GM18502 (cell line): ENCODE measurements around the gene POLR1A.
"Not testable (repeated sequence)": the region's sequence is repeated elsewhere in the genome, so short reads cannot be mapped to it uniquely, and the experiment has no call there.

Source experiments
- ATAC-seq: cut with Tn5 transposase; IDR thresholded peaks from one replicate; pipeline ENCODE4 v1.9.1; 2021; ENCODE audit warnings: mild to moderate bottlenecking; ENCODE audit not compliant: unreplicated experiment, poor library complexity

POLR1A gene

DNA sequence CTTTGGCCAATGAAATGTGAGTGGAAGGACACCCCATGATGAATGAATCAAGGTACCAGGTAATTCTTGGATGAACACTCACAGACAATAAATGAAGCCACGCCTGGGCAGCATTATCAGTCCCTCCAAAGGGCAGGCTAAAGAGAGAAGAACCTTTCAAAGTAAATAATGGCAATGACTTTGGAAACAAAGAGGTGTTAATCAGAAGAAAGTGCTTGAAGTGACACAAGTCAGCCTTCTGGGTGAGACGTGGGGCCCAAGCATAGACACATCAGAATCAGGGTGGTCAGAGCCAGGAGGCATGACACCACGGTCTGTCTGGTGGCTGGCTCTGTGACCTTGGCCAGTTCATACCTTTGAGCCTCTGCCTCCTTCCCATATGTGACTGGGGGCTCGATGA, 103.3 kb downstream of the POLR1A start:
- no peak for ATAC-seq

DNA sequence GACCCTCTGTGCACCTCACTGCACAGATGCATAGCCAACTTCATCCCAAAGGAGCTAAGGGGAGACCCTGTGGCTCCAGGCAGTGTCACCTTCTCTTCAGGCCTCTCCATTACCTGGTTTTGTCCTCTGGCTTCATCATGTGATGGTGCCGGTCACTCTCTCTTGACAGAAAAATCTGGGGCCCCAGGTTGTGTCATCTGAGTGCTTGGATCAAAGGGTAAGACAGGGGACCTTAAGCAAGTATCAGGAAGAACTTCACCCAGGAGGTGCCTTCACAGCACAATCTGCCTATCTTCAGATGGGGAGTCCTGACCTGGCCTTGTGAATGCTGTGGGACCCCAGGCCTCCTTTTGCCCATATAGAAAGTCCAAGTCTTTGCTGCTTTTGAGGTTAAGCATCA, 104.4 kb downstream of the POLR1A start:
- no peak for ATAC-seq

DNA sequence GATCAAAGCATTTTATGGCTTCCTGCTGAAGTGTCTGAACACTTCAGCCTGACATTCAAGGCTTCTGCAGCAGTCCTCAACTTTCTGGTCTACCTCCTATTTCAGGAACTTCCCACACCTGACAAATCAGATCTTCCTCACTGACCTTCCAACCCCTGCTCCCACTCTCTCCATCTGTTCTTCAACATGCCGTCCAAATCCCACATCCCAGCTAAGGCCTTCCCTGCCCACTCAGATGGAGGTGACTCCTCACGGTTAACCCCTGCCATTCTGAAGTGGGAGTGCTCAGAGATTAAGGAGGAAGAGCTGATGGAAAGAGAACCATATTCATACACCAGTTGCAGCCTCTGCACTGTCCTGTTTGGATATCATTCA, 104.8 kb downstream of the POLR1A start:
- ATAC-seq, result no peak

DNA sequence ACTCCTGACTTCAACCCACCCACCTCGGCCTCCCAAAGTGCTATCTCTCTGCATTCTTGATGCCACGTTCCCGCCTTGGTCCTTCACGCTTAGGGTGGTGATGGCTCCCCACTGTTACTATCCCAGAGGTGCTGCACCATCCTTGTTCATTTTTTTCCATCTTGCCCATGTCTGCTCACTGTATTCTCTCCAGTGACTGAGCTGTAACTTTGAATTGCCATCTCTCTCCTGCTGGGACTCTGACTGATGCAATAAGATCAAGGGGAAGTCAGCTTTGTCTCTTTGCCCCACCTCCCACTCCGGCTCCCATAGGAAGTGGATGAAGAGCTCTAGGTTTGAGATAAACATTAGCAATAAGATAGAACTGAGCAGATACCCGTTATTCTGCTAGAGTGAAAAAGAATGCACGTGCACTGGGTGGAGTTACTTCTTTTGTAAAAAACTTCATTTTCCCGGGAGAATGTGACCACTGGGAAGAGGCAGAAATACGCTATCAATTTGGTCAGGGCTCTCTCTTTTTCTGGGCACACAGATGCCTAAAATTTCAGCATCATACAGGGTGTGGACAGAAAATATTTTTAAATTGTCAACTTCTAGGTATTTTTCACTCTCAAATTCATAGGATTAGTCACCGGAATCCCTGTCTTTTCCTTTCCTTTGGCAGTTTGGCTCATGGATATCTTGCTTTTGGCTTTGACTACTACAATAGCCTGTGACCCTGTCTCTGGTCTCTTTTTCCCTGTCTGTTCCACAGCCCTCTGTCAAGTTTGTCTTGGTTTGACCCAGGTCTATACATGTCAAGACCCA, 105.4 kb downstream of the POLR1A start:
- no peak for ATAC-seq

DNA sequence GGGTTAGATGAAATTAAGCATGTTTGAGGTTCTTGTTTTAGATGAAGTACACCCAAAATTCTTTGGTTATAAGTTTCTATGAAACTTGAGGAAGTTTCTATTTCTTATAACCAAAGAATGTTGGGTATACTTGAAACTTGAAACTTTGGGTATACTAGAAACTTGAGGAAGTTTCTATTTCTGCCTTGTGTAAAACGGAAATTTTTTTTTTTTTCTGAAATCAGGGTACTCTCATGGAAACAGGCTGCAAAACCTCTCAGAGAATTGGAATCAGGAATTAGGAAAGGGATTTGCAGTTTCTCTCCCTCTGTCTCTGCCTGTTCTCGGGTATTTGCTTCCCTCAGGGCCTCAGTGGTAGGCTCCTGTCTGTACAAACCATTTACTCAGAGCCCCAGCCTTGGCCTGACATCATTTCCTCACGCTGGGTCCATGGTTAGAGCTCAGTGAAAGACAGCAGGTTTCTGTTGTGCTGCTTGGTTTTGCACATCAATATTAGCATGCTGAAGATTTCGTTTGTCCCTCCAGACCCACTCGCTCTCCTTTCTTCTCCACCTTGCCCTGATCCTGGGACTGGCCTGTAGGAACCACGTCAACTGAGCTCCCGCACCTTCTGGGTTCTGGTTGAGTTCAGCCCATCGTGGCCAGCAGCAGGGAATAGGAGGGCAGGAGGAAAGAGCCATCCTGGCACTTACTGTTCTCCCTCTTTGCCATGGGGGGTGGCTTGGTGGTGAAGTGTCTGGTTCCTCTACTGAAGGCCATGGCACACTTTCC, 106.4 kb downstream of the POLR1A start:
- ATAC-seq, result peak; percentile 86

DNA sequence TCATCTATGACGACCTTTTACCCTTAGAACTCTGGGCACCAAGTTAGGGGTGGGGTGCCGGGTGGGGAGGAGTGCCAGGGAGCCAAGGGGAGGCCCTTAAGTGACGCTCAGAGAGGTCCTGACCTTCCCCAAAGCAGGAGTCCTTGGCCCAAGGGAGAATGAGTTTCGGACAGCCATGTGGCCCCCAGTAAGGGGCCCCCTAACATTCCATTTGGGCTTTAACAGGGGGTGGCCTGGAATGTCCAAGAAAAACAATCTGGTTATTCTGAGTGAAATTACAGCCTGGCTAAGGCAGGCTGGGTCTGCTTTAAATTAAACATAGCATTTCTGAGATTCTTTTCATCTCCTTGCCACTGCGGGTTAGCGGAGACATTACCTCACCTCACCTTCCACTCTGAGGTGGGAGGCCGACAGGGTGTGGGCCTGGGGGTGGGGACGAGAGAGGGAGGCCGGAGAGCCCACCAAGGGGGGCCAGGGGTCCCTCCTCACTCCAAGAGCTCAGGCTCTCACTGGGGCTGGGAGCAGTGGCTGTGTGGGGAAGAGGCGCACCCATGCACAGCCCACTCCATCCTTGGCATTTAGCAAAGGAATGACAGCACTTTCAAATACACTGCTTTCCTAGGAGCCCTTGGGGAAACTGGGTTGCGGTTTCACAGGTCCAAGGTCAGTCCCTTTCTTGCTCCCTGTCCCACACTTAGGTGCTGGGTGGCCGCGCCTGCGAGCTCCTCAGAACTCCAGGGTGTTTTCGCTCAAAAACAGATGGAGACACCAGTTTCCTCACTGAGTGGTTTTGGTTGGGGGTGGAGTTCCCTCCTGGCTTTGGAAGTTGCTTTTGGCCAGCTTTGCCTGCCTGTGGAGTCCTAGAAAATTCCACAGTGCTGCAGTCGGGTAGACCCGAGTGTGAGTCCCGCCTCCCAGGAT, 107.4 kb downstream of the POLR1A start:
- no peak for ATAC-seq

DNA sequence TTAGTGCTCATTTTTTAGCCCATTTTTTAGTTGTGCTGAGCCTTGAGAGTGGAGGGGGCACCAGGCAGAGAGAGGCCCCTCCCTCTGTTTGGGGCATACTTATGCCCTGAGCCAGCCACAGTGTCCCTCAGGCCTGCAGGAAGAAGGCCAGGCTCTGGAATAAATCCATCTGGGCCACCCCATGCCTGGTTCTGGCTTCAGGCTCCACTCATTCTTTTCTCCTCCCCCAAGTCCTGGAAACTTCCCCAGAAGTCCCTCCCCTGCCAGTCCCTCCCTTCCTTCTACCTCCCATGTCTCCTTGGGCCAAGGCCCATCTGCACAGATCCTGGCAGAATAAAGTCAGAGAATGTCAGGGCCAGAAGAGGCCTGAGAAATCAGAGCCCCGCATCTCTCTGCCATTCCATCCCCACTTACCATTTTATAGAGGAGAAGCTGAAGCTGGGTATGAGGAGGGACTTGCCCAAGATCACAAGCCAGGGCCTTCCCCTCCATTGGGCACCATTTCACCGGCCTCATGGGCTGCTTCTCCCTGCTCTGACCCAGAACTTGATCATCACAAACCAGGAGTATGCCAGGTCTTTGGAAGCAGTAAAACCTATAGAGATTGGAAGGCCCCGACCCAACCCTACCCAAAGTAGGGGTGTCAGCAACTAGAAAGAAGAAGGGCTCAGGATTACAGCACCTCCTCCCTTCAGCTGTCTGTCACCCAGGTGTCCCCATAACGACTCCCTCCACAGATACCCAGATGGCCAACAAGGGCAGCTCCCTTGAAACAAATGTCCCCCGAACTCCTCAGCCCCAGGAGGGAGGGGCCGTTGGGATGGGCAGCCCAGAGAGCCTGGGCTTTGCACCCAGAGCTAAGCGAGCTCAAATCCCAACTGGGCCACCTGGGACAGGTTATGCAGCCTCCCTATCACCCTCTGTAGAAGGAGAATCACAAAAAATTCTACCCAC, 108.4 kb downstream of the POLR1A start:
- ATAC-seq, result no peak

DNA sequence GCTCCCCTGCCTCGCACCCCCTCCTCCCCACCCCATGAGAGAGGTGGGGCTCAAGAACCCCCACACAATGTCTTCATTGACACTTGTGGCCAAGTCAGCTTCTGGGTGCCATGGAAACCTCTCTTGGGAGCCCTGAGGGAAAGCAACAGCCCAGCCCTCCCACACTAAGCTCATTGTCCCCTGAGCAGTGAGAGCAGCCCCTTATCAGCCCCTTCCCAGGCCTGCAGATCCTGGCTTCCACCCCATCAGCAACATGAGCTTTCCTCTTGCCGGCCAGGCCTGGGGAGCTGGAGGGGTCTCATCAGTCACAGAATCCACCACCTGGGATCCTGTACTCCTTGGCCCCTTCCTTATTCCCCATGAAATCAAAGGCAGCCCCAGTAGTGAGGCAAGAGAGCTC, 109.1 kb downstream of the POLR1A start:
- ATAC-seq, result no peak

DNA sequence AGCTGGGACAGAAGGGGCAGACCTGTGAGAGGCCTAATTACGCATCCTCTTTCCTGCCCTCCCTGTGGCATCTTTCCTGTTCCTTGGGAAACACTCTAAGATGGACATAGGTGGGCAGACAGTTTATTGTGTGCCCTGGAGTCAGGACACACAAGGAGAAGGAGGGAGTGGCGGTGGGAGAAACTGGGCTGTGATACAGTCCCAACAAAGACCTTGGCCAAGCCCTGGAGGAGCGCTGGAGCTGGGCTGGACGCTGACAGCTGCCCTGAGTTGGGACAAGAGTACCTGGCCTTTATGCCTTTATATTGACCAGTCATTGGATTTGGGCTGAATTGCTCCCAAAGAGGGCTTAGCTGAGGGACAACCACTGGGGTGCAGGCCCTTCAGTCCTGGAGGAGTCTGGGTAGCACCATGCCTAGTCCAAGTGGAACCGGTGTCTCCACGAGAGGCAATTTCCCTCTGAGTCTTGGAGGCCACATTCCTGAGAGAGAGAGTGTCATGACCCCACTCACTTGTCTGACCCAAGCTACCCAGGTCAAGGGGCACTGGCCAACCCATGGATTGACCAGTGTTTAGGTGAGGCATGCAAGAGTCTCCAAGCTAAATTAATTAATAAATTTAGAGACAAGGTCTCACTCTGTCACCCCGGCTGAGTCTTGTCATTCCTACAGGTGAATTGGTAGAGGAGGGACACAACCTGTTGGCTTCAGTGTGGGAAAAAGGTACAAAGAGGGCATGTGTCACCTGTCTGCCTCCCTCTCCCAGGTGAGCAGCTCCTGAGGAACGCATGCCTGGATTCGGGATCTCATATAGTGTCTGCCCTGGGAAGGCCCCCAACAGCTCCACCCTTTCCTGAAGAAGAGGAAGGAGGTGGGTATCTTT, 109.8 kb downstream of the POLR1A start:
- no peak for ATAC-seq

DNA sequence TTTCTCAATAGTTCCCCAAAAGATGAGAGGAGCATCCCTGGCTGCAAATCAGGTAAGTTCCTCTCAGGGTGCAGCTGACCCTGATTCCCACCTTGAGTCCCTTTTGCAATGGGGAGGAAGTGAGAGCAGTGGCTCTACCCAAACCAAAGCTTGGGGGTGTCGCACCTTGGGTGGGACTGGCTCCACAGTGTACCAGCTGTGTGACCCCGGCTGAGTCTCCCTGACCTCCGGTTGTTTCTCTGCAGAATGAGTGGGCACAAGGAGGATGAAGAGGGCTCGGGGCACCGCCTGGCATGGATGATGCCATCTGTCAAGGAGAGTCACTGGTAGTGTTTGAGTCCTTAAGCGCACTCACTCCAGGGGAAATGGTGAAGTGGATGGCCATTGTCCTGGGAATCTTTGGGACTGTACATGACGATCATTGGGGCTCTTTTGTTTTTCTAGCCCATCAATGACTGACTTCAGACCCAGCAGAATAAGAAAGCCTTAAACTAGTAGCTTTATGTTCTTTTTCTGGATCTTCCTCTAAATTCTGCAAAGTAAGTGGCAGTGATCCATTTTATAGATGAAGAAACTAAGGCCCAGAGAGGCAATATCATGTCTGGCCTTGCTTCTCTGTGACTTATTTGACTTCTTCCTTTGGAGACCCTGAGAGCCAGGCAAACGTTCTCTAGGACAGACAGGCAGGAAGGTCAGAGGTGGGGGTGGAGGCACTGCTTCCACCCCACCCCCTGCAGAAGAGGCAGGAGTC, 110.6 kb downstream of the POLR1A start:
- no peak for ATAC-seq

DNA sequence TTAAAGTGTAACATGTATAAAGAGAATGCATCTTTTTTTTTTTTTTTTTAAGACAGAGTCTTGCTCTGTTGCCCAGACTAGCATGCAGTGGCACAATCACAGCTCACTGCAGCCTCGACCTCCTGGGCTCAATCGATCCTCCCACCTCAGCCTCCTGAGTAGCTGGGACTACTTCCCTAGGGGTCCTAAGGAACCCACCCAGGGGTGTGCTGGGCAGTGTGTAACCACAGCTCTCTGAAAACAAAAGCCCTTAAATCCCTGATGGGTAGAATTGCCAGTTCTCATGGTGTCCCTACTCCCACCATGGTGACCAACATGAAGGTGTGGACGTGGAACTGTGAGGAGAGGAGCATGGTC, 111.3 kb downstream of the POLR1A start:
- peak; percentile 27 for ATAC-seq

DNA sequence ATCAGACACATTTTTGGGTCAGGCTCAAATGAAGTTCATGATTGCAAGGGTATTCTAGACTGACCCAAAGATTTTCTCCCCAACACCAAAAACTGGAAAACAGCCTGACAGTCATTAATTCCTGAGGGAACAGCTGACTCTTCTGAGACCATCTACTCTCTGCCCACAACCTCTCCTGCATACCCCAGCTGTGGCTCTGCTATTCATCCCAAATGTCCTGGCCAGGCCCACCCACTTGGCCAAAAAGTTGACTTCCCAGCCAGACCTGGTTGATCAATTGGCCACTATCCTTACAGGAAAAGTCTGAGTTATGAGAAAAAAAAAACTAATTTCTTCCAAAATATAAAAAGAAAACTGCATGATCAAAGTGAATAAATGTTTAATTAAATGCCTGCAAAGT, 113.1 kb downstream of the POLR1A start:
- ATAC-seq, result no peak

DNA sequence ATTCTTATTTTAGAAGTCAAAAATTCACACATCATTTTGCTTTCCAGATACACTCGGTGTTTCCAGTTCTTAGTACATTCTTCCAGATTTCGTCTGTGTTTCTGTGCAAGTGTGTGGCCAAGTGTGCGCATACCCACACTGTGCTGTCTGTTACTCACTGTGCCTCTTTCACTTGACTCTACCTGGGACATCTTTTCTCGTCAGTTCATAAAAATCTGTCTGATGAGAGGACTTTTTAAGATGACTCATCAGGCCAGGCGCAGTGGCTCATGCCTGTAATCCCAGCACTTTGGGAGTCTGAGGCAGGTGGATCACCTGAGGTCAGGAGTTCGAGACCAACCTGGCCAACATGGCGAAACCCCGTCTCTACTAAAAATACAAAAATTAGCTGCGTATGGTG, 113.6 kb downstream of the POLR1A start:
- ATAC-seq, result not testable (repeated sequence)

DNA sequence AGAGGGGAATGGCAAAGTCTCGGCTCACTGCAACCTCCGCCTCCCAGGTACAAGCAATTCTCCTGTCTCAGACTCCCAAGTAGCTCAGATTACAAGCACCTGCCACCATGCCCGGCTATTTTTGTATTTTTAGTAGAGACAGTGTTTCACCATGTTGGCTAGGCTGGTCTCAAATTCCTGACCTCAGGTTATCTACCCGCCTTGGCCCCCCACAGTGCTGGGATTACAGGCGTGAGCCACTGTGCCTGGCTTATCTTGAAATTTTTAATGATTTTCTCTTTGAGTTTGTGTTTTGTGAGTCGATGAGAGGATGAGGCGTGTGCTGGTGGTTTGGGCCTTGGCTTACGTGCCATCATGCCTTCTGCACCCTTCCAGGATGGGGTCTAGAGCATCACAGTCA, 115.6 kb downstream of the POLR1A start:
- ATAC-seq, result no peak

DNA sequence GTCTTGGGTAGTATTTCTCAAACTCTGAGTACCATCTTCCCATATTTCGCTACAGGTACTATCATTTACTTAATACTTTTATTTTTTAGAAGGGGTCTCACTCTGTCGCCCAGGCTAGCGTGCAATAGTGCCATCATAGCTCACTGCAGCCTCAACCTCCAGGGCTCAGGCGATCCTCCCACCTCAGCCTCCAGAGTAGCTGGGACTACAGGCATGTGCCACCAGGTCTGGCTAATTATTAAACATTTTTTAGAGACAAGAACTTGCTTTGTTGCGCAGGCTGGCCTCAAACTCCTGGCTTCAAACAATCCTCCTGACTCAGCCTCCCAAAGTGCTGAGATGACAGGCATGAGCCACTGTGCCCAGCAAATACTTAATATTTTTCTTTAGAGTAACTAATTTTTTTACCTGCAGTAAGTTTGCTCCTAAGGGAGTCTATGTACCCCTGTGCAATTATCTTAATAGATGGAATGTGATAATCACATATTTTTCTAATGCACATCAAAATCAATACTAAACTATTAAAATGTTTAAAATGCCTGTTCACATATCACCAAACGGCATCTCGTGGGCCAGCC, 116.3 kb downstream of the POLR1A start:
- ATAC-seq, result no peak

DNA sequence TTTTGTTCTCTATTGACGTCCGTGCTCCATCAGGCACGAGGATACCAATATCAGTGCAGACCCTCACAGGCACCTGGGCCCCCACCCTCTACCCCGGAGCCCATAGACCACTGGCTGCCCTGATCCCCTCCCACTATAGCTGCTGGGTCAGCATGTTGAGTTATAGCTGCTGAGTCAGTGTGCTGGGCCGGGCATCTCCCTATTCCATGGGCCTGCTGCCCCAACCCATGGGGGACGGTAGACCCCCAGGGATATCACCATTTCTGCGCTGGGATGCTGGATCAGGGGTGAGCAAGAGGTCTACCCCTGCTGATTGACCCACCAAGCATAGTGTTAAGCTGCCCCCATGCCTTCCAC, 116.8 kb downstream of the POLR1A start:
- no peak for ATAC-seq

DNA sequence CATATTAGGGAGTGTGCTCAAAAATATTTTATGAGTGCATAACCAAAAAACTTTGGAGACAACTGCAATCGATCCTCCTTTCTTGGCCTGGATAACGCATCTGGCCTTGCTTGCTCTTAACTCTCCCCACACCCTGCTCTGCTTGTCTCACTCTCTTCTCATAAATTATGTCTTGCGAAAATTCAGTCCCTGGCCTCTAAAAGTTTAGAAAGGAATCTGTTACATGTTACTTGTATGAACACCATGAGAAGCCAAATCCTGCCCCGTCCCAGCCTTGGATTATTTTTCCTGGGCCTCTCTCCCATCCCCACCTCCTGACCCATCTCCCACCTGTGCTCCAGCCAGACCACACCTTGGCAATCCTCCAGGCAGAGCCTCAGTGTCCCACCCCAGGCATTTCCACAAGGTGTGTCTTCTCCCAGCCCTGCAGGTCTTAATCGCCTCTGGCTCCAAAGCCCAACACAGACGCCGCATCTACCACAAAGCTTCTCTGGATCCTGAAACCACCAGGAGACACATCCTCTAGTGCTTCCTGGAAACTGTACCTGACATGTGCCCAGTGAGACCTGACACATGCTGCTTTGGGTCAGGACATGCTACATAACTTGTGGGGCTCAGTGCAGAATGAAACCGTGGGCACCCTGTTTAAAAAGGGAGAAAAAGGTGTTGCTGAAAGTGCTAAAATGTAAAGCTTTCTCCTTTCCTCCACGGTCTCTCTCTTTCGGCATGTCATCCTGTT, 117.3 kb downstream of the POLR1A start:
- ATAC-seq, result no peak
